ENCODE data around the gene HCFC1R1.
A peak's percentile ranks its signal among the peaks of the same experiment; 100 is the strongest.
"Not testable (repeated sequence)": the region's sequence is repeated elsewhere in the genome, so short reads cannot be mapped to it uniquely, and the experiment has no call there.

The HCFC1R1 gene

DNA sequence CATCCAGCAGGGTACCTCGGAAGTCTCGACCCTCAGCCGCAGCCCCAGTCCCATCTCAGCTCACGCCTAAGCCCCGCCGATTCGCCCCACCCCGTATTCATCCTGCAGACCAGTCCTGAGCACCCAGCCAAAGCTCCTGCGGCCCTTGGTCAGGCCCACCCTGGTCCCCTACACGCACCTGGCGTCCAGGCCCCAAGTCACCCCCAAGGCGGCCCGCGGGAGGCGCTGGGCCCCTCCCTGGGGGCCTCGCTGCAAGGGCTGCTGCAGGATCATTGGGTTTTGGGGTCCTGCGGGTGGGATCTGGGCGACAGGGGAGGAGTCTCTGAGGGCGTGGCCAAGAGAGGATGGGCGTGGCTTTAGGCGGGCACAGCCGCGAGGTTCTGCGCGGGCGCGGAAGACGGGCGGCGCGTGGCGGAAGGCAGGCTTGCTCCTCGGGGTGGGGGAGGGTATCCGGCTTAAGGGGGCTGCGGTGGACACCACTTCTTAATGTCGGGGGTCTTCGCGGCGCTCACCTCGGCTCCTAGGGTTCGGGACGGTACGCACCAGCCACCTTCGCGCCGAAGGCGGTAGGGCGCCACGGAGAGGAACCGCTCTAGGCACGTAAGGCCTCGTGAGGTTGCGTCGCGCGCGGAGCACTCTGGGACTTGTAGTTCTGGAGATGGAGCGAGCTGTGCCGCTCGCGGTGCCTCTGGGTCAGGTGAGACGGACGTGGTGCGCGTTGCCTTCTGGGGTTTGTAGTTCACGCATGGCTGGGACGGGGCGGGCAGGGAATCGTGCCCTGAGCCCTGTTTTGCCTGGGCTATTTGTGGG, at the start of gene HCFC1R1, which contains the start of gene THOC6:
TSS of gene HCFC1R1 (minus strand) at position 274 of the 810 bp plus-strand sequence. CDS start at position 273, 1 bp downstream.
TSS of gene THOC6 (plus strand) at position 367 of the 810 bp plus-strand sequence. CDS start at position 659, 292 bp downstream.
- DNase-seq = peak; percentile 94

DNA sequence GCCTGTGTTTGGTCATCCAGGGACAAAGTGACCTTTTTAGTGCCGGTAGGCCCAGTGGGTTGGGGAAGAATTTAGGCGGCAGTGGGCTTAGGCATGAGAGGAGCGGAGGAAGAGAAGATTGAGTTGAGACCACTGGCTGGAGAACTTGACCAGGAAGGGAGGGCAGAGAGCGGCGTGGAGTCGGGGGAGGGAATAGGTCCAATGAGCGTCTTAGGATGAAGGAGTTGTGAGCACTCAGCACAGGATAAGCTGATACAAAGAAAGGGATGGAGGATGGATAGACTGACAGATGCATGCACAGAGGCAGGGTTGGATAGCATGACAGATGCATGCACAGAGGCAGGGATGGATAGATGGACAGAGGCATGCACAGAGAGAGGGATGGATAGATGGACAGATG, 49.7 kb upstream of the HCFC1R1 start:
- DNase-seq = no peak

DNA sequence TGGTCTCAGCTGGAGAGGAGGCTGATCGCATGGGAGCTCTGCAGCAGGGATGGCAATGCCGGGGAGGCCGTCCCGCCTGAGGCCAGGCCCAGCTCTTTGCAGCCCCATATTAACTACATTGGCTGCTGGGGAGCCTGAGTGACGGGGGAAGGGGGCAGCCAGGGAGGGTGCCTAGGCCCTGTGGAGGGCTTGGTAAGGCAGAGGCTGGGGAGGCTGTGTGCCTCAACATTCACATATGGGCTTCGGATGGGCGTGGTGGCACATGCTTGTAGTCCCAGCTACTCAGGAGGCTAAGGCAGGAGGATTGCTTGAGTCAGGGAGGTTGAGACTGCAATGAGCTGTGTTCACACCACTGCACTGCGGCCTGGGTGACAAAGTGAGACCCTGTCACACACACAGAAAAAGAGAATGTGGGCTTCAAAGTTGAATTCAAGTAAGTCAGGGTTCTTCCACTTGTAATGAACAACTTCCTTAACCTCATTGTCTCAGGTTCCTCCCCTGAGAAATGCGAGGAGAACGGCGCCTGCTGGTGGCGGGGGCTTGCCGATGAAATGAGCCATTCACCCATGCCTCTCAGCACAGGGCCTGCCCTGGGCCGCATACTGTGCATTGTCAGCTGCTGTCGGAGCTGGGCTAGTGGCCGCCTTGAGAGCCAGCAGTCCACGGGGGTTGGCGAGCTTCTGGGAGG, 49.0 kb upstream of the HCFC1R1 start:
- not testable (repeated sequence) for DNase-seq

DNA sequence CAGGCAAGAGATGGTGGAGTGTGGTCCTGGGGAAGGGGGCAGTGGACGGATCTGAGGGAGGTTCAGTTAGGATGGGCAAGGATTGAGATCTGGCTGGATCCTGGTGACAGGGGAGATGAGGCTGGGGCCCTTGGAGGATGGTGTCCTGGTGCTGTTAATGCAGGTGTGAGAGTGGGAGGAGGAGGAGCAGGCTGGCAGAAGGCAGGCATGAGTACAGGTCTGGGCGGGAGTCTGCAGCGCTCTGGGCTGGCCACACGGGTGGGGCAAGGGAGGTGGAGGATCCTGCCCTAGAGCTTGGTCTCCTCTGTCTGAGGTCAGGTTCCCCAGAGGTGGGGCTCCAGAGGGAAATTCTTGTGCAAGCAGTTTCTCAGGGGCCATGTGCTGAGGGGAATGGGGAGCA, 48.4 kb upstream of the HCFC1R1 start:
- not testable (repeated sequence) for DNase-seq

DNA sequence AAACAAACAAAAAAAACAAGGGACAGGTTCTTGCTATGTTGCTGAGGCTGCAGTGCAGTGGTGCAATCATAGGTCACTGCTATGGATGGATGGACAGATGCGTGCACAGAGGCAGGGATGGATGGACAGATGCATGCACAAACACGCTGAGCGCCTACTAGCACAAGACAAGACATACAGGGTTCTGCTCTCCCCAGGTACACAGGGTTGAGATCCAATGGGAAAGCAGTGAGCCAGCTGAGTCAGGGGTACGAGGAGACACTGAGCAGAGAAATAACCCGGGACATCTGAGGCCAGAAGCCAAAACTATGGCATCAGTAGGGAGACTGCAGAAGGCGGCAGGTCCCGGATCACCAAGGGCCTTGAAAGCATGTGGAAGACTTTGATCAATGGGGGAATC, 47.9 kb upstream of the HCFC1R1 start:
- no peak for DNase-seq

DNA sequence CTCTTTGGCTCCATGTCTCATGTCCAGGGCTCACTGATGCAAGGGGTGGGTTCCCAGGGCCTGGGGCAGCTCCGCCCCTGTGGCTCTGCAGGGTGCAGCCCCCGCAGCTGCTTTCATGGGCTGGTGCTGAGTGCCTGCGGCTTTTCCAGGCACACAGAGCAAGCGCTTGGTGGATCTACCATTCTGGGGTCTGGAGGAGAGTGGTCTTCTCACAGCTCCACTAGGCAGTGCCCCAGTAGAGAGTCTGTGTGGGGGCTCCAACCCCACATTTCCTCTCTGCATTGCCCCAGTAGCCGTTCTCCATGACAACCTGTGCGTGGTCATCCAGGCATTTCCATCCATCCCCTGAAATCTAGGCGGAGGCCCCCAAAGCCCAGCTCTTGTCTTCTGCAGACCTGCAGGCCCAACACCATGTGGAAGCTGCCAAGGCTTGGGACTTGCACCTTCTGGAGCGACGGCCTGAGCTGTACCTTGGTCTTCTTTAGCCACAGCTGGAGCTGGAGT, 46.9 kb upstream of the HCFC1R1 start:
- DNase-seq = no peak

DNA sequence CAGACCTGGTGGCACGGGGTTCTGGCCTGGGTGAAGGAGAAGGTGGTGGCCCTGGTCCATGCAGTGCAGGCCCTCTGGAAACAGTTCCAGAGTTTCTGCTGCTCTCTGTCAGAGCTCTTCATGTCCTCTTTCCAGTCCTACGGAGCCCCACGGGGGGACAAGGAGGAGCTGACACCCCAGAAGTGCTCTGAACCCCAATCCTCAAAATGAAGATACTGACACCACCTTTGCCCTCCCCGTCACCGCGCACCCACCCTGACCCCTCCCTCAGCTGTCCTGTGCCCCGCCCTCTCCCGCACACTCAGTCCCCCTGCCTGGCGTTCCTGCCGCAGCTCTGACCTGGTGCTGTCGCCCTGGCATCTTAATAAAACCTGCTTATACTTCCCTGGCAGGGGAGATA, 45.4 kb upstream of the HCFC1R1 start:
- not testable (repeated sequence) for DNase-seq

- no peak for DNase-seq
These were observed 44.7 kb upstream of the HCFC1R1 start for GRCh38 chr16:3068487-3068886.

DNA sequence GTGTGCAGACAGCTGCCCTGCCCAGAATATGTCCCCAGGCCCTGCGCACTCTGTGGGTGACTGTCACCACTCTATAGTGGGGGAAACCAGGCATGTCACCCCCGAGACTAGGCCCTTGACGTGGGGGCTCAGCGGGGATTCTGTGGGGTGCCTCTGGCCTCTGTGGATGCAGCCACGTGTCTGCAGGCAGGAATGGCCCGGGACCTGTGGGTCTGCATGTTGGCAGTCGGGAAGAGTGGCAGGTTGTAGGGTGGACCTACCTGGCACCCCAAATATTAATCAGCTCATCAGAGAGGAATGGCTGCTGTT, 42.7 kb upstream of the HCFC1R1 start:
- DNase-seq = no peak

DNA sequence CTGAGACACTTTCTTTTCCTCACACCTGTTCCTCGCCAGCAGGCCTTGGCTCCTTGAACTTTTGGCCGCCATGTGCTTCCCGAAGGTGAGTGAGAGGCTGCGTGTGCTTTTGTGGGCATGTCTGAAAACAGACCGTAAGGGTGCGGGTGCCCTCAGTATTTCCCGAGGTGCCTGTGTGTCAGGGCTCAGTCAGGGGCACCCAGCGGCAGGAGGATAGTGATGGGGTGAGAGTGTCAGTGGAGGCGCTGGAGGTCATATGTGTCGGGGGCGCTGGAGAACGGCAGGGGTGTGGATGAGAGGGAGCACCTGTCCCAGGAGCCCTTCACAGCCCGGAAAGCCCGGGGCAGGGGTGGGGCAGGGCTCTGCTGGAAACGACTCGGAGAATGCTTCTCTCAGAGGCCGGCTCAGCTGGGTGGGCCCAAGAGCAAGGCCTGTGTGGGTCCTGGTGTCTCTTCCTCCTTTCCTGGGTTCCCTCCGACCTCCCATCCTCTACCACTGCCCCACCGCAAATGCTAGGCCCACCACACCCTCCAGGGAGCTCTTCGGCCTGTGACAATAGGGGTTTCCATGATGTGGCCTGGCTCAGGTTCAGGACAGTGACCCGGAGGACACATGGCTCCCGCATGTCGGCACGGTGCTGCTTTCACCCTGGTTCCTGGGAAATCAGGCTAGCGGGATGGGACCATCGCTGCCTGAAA, 42.1 kb upstream of the HCFC1R1 start:
- DNase-seq = no peak

DNA sequence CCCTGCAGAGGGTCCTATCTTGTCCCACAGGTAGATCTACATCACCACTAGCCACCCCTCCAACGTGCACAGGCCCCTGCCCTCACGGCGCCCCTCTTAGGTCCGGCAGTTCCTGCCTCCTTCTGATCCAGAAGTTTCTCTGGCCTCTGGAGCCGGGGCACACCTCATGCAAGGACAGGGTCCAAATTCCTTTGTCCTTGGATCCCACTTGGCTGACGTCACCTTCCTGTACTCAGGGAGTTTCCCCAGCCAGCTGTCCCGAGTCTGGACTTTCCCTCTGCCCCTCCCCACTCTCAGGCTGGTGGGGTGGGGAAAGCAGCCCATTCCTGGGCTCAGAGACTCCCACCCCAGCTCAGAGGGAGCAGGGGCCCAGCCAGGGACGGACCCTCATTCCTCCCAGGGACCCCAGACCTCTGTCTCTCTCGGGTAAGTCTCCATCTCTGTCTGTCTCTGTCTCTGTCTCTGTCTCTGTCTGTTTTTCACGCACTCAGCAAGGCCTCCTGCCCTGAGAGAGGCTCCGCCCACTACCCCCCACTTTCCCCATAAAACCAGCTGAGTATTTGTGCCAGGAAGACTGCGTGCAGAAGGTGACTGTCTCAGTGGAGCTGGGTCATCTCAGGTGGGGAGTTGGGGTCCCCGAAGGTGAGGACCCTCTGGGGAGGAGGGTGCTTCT, 41.5 kb upstream of the HCFC1R1 start, which contains the start of gene IL32:
TSS of gene IL32 (plus strand) at position 572 of the 673 bp plus-strand sequence. CDS start 172 bp downstream, outside the sequence.
- DNase-seq = peak; percentile 76

GRCh38 chr16:3063625-3064386, 40.1 kb upstream of the HCFC1R1 start:
- no peak for DNase-seq

GRCh38 chr16:3062553-3062952, 38.8 kb upstream of the HCFC1R1 start:
- DNase-seq = no peak

DNA sequence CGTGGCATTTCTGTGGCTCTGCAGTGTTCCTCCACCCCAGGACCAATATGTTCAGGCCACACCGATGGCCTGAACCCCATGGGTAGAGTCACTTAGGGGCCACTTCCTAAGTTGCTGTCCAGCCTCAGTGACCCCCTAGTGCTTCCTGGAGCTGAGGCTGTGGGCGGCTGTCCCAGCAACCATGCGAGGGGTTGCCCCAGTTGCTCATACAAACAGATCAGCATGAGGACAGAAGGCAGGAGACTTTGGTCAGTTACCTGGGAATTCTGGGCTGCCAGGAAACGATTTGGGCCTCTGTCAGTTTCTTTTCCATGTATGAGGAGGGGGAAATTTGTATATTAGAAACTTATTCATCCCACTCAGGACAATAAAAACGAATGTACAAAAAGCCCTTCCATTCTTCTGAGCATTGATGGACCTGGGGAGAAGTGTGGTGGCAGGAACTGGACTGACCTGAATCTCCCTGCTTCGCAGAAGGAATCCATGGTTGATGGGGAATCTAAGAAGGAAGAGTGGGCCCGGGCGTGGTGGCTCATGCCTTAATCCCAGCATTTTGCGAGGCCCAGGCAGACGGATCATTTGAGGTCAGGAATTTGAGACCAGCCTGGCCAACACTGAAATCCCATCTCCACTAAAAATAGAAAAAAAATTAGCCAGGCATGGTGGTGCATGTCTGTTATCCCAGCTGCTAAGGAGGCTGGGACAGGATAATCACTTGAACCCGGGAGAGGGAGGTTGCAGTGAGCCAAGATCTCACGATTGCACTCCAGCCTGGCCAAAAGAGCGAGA, 36.8 kb upstream of the HCFC1R1 start:
- no peak for DNase-seq

- DNase-seq = no peak
These were observed 36.0 kb upstream of the HCFC1R1 start for GRCh38 chr16:3059723-3060242.

DNA sequence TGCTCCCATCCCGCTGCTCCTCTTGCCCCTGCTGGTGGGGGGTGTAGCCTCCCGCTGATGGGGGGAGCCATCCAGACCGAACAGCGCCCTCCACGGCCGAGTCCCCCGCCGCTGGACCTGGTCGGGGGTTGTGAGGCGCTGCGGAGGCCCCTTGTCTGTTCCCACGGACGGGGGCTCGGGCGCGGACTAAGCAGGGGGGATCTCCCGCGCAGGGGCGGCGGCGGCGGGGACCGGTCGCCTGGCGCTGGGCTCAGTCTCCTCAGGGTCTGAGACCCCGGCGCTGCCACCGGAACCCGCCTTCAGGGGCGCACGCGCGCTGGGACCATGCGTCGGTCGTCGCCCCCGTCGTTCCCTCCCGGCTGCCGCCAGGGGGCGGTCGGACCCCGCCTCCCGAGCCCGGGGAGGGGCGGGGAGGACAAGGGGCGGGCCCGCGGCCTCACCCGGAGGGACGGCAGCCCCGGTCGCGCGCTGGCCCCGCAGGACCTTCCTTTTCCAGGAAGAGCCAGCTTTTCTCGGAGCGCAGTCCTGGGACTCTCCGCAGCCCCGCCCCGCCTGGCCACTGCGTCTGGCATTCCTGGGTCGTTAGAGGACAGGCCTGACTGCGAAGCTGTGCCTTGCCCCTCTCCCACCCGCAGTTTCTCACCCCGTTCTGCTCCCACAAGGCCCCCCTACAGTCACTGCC, 35.4 kb upstream of the HCFC1R1 start:
- DNase-seq = peak; percentile 86

DNA sequence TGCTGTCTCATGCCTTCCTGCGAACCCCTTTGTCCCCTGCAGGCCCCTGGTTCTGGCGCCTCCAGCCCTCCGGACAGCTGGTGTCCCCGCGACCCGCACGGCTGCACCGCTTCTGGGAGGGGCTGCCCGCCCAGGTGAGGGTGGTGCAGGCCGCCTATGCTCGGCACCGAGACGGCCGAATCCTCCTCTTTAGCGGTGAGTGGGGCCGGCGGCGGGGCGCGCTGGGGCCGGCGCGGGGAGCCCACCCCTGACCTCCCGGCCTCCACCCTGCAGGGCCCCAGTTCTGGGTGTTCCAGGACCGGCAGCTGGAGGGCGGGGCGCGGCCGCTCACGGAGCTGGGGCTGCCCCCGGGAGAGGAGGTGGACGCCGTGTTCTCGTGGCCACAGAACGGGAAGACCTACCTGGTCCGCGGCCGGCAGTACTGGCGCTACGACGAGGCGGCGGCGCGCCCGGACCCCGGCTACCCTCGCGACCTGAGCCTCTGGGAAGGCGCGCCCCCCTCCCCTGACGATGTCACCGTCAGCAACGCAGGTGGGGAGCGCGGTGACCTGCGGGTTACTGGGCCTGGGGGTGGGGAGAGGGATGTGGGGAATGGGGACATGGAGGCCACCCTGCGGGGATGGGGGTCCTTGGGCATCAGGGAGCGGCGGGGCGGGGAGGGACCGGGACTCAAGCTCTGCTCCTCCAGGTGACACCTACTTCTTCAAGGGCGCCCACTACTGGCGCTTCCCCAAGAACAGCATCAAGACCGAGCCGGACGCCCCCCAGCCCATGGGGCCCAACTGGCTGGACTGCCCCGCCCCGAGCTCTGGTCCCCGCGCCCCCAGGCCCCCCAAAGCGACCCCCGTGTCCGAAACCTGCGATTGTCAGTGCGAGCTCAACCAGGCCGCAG, 34.6 kb upstream of the HCFC1R1 start:
- no peak for DNase-seq

- no peak for DNase-seq
These were observed 33.7 kb upstream of the HCFC1R1 start for GRCh38 chr16:3057181-3058138.
